Gastroesophageal sphincter (tissue), 4 donors: ENCODE results near the gene MTFR1L. TPM values are rescaled to one million over a fixed set of nuclear protein-coding genes. Genes with fewer than 3 reads are reported as not detected.

Source experiments
- ATAC-seq: fragments of 150-250 bp; one replicate; pipeline ENCODE4 v1.9.1; 2016; ENCODE audit warnings: mild to moderate bottlenecking, moderate library complexity
- H3K27ac ChIP-seq, 4 donors: fragments of 200-600 bp; sonication (generic) in 3 of 4; 1 replicate in 3 of 4; 2 replicates in 1 of 4; pipeline ENCODE4 v1.5.1; 2016 to 2019
- H3K27me3 ChIP-seq: fragments of 200-600 bp; sonication (generic); one replicate; pipeline ENCODE4 v1.5.1; 2019
- H3K36me3 ChIP-seq, 2 donors: fragments of 200-600 bp; sonication (generic); one replicate each; pipeline ENCODE4 v1.5.1; 2019; ENCODE audit warnings: control low read depth in 1 of 2
- H3K4me1 ChIP-seq, 3 donors: fragments of 200-600 bp; sonication (generic); 1 replicate in 2 of 3; 2 replicates in 1 of 3; pipeline ENCODE4 v1.5.1; 2016 to 2019; ENCODE audit warnings: control low read depth in 2 of 3
- H3K4me3 ChIP-seq, 2 donors: fragments of 200-600 bp; sonication (generic); one replicate each; pipeline ENCODE4 v1.5.1; 2019; ENCODE audit warnings: mild to moderate bottlenecking in 1 of 2, moderate library complexity in 1 of 2
- H3K9me3 ChIP-seq, 3 donors: fragments of 200-600 bp; sonication (generic); one replicate each; pipeline ENCODE4 v1.5.1; 2017 to 2019; ENCODE audit warnings: control low read depth in 2 of 3
- CTCF ChIP-seq, 4 experiments: fragments of 200-600 bp in 2 of 4; fragments of 450-650 bp in 2 of 4; sonication (generic) in 1 of 4; IDR thresholded peaks; one replicate each; pipeline ENCODE4 v1.5.1; 2017 to 2019; ENCODE audit warnings: antibody characterized with exemption in 4 of 4, mild to moderate bottlenecking in 2 of 4, moderate library complexity in 2 of 4
- EP300 ChIP-seq: sonication (generic); formaldehyde crosslinking; IDR thresholded peaks from one replicate; pipeline ENCODE4 v1.6.1; 2017; ENCODE audit warnings: antibody characterized with exemption, mild to moderate bottlenecking
- POLR2A ChIP-seq, 2 donors: fragments of 450-650 bp; IDR thresholded peaks; one replicate each; pipeline ENCODE4 v1.6.1; 2017; ENCODE audit warnings: antibody characterized with exemption in 2 of 2, mild to moderate bottlenecking in 2 of 2, moderate library complexity in 1 of 2
- POLR2AphosphoS5 ChIP-seq: sonication (generic); formaldehyde crosslinking; IDR thresholded peaks from one replicate; pipeline ENCODE4 v1.6.1; 2017; ENCODE audit warnings: antibody characterized with exemption
- WGBS, 2 donors: methylation state at CpG; one replicate each; pipeline ENCODE4 v1.1.5; 2018; ENCODE audit warnings: low coverage in 1 of 2; 5-methylcytosine and 5-hydroxymethylcytosine counted together
- total RNA-seq, 4 donors: library from RNA; depleted of rRNA; stranded (reverse); fragments of >200 nt; gene quantifications; one replicate each; pipeline ENCODE4 v1.1.0, GENCODE V29; 2016

MTFR1L gene
- total RNA-seq, 4 donors from 2014 or later = 83.2 to 128 (median 101) TPM

GRCh38 chr1:25864434-25864833 is 44.7 kb downstream of the MTFR1L start:
- Histone ChIP-seq H3K27ac (no peak overlapping the region), H3K27me3 (no peaks in the 10 kb centered on the region), H3K36me3 (peaks cover 0 to 47% of the 10 kb centered on the region in 2 donors), H3K4me3 (no peak overlapping the region), H3K4me1 (peaks cover 0 to 10% (median 0%) of the 10 kb centered on the region in 3 donors), H3K9me3 (no peaks in the 10 kb centered on the region)
- TF ChIP-seq CTCF (IDR thresholded peaks at IDR 0.05) (no peak), EP300 (no peak), POLR2A (IDR thresholded peaks at IDR 0.05) (no peak), POLR2AphosphoS5 (no peak)
- WGBS, 2 donors = 65 to 75% methylated on average over 2 of the region's 3 CpGs
- no peak for ATAC-seq

- Histone ChIP-seq H3K4me1 (peaks cover 0 to 6% (median under 1%) of the 10 kb centered on the region in 3 donors), H3K9me3 (no peaks in the 10 kb centered on the region), H3K36me3 (peaks cover 0 to 60% of the 10 kb centered on the region in 2 donors), H3K27ac (no peak overlapping the region), H3K27me3 (no peaks in the 10 kb centered on the region), H3K4me3 (no peak overlapping the region)
- TF ChIP-seq POLR2AphosphoS5 (no peak), EP300 (no peak), POLR2A (IDR thresholded peaks at IDR 0.05) (no peak), CTCF (IDR thresholded peaks at IDR 0.05) (no peak)
- WGBS, 2 donors = 64 to 67% methylated on average over 1 of the region's 1 CpG
- ATAC-seq = no peak
These were observed 46.5 kb downstream of the MTFR1L start for GRCh38 chr1:25866288-25866687.

GRCh38 chr1:25867210-25867991 is 47.6 kb downstream of the MTFR1L start:
- WGBS, 2 donors = 59 to 74% methylated on average over 7 to 8 of the region's 9 CpGs
- Histone ChIP-seq H3K27ac (no peak overlapping the region), H3K36me3 (peaks cover 0 to 57% of the 10 kb centered on the region in 2 donors), H3K27me3 (no peaks in the 10 kb centered on the region), H3K4me3 (no peak overlapping the region), H3K9me3 (no peaks in the 10 kb centered on the region), H3K4me1 (peaks cover 0 to 17% (median 6%) of the 10 kb centered on the region in 3 donors)
- ATAC-seq = no peak
- TF ChIP-seq CTCF (IDR thresholded peaks at IDR 0.05) = no peak
- no peak for TF ChIP-seq POLR2AphosphoS5
- no peak for TF ChIP-seq POLR2A (IDR thresholded peaks at IDR 0.05)
- no peak for TF ChIP-seq EP300

- H3K9me3 ChIP-seq = no peaks in the 10 kb centered on the region
- H3K4me1 ChIP-seq = peaks cover 0 to 43% (median 12%) of the 10 kb centered on the region in 3 donors
- peaks cover 0 to 42% of the 10 kb centered on the region in 2 donors for H3K36me3 ChIP-seq
- no peak for ATAC-seq
- no peak for TF ChIP-seq EP300
- no peak for TF ChIP-seq POLR2AphosphoS5
- TF ChIP-seq CTCF (IDR thresholded peaks at IDR 0.05) = no peak
- no peak for TF ChIP-seq POLR2A (IDR thresholded peaks at IDR 0.05)
- no peaks in the 10 kb centered on the region for H3K27me3 ChIP-seq
- H3K27ac ChIP-seq = no peak overlapping the region
- H3K4me3 ChIP-seq = no peak overlapping the region
- 10% methylated on average over 2 of the region's 6 CpGs; no CpG with 5 or more reads in 1 of the 2 donors for WGBS, 2 donors
These were observed 50.3 kb downstream of the MTFR1L start for GRCh38 chr1:25869909-25870606.
